ENCODE measurements around the gene SDHAF2.
"Not testable (repeated sequence)": the region's sequence is repeated elsewhere in the genome, so short reads cannot be mapped to it uniquely, and the experiment has no call there.

The SDHAF2 gene

GRCh38 chr11:61479360-61480058, 49.6 kb downstream of the SDHAF2 start:
- not testable (repeated sequence) for DNase-seq

- no peak for DNase-seq
Observed at GRCh38 chr11:61480261-61480993, 50.5 kb downstream of the SDHAF2 start.

GRCh38 chr11:61480994-61481335, 51.0 kb downstream of the SDHAF2 start:
- no peak for DNase-seq

- no peak for DNase-seq
Observed at GRCh38 chr11:61481806-61482205, 51.9 kb downstream of the SDHAF2 start.

DNA sequence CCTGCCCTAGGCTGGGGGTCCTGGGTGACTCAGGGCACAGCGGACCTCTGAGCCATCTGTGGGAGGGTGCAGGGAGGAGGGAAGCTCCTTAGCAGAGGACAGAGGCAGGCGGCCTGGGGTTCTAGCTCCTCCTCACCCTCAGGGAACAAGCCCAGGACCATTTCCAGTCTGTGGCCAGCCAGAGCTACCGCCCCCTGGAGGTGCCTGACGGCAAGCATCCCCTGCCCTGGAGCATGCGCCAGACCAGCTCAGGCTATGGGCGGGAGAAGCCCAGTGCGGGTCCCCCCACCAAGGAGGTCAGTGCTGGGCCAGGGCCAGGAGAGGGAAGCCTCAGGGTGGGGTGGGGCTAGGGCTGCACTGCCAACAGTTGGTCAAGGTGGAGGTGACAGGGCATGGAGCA, 52.6 kb downstream of the SDHAF2 start:
- no peak for DNase-seq

DNA sequence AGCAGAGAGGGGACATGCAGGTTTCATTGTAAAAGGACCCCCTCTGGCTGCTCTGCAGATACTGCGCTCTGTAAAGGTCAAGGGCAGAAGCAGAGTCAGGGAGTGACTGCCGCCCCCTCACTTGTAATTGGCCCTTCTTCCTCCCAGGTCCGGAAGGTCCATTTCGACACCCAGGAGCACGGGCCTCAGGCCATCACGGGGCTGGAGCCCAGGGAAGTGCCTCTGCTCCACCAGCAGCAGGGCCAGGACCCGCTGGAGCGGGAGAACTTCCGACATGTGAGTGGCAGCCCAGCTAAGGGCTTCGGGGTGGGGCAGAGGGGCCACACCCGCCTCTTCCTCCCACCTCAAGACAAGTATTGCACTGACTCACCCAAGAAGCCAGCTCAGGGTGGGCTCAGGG, 54.6 kb downstream of the SDHAF2 start:
- DNase-seq, result no peak

DNA sequence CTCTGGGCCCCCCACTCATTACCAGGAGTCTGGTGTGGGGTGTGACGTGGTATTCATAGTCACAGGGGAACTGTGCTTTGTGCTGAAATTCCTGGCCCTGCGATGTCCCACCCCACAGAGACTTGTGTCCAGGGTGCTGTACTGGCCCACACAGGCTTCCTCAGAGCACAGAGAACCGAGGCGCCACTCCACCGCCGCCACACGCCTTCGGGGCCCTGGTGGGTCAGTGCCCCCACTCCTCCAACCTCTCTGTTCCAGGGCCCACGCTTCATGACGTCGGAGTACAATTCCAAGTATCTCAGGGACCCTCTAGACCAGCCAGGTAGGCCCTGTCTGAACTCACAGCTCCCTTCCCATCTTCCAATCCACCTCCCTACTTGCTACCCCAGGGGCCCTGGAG, 55.2 kb downstream of the SDHAF2 start:
- no peak for DNase-seq

GRCh38 chr11:61486011-61486620, 56.2 kb downstream of the SDHAF2 start:
- no peak for DNase-seq

DNA sequence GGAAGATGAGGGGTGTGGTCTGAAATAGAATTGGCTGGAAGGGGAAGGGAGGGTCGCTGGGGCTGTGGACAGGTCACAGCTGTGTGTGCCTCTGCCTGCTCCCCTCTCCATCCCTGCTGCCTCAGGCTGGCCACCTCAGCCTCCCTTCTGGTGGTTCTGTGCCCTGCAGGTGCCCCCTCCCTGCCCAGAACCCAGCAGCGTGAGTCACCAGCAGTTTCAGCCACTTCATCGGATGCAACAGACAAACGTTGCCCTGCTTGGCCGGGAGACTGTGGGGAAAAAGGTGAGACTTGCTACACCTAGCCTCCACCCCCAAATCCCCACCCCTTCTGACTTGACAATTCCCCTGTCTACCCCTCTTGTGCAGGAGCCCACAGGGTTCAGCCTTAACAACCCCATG, 56.9 kb downstream of the SDHAF2 start:
- DNase-seq, result no peak

DNA sequence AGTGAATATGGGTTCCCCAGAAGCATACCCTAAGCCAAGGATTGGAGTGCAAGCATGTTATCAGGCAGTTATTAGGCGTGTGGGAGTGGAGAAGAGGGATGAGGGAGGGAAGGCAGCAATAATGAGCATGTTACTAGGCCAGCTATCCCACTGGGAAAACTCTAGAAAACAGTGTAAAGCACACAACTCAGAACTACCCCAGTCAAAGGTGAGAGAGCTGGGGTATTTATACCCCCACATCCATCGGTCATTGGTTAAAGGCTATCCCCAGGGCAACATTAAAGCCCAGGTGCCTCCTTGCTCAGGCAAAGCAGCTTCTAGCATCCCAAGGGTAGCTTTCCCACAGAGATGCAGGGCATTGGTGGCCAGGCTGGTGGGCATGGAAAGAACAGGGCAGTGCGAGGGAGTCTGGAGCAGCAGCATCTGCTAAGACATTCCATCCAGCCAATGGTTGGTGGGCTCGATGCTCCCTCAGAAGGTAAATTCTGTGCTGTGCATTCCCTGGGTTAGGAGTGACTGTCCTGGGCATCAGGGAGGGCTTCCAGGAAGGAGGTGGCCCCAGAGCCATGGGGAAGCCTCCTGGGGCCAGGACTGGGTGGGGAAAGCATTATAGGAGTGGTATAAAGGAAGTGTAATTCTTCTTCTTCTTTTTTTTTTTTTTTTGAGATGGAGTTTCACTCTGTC, 57.6 kb downstream of the SDHAF2 start:
- no peak for DNase-seq

DNA sequence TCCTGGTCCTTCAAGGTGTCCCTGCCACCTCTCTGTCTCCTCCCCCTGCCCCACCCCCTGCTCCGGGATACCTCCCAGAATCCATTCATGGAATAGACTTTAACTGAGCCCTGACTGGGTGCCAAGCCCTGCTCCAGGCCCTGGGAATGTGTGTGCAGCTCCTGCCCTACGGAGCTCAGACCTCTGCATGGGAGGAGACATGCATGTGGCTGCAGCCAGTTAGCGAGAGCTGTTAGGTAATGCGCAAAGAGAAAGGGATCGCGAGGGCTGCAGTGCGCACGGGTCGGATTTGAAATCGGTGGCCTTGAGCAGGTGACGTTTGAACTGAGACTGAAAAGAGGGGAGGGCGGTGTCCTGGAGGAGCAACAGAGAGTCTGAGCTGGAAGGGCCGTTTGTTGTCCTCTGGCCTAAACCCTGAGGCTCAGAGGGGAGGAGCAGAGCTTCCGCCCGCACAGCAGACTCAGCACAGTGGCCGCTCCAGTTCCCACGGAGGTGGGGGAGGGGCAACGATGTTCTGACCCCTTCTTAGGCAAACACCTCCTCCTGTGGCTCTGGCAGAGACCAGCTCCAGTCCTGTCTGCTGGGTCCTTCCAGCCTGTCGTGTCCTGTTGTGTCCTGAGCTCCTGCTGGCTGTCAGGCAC, 58.8 kb downstream of the SDHAF2 start:
- DNase-seq, result no peak

- no peak for DNase-seq
Observed at GRCh38 chr11:61489833-61490721, 60.2 kb downstream of the SDHAF2 start.

DNA sequence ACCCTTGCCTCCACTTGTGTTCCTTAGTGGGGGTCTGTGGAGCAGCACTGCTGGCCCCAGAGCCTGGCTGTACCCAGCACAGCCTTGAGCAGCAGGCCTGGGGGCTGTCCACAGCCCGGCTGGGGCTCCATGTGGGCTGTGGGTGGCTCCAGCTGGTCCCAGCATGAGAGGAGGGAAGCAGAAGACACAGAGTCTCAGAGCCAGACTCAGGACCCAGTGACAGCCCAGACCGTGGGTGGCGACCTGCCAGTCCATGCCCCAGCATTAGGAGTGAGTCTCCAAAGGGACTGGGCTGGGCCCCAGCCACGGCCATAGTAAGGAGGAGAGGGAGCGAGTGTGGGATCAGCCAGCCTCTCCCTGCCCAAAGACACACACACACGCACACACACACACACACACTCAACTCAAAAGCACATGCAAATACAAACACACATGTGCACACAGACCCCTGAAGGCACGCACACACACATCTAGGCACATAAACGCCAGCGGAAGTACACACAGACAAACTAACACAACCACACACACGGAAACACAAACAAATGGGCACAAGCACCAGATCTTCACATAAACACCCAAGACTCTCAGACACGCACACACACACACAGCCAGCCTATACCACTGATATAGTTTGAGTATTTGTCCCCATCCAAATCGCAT, 61.9 kb downstream of the SDHAF2 start:
- no peak for DNase-seq

- DNase-seq, result no peak
Observed at GRCh38 chr11:61494381-61494961, 64.5 kb downstream of the SDHAF2 start.

- no peak for DNase-seq
Observed at GRCh38 chr11:61495801-61496601, 66.1 kb downstream of the SDHAF2 start.

Measured in activated gamma-delta T cell treated with Interleukin-2 at 50 U/mL for 16 hours (primary cell).